ENCODE results near the gene FAR2. TPM values are rescaled to one million over a fixed set of nuclear protein-coding genes. Genes with fewer than 3 reads are reported as not detected.

The FAR2 gene
- total RNA-seq, 4 donors from 2014 or later = 7.4 to 45.4 (median 17.9) TPM

DNA sequence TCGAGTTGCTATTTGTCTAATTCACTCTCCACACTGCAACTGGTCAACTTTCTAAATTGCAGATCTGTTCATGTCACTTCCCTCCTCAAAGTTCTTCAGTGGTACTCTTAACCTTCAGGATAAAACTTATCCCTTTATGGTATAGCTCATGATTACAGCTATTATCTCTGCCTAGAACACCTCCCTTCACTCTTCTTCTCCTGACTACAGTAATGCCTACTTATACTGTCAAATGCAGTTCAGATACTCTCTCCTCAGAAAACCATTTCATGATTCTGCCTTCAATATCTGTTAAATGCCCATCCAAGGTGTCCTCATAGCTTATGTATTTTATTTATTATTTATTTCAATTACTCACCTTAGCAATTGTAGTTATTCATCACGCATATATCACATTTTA, 85.5 kb downstream of the FAR2 start:
- intact Hi-C loops (cut with DNase I; ENCODE audit: low total_unique reads) = no loop called here
- TF ChIP-seq, protein P1, sequence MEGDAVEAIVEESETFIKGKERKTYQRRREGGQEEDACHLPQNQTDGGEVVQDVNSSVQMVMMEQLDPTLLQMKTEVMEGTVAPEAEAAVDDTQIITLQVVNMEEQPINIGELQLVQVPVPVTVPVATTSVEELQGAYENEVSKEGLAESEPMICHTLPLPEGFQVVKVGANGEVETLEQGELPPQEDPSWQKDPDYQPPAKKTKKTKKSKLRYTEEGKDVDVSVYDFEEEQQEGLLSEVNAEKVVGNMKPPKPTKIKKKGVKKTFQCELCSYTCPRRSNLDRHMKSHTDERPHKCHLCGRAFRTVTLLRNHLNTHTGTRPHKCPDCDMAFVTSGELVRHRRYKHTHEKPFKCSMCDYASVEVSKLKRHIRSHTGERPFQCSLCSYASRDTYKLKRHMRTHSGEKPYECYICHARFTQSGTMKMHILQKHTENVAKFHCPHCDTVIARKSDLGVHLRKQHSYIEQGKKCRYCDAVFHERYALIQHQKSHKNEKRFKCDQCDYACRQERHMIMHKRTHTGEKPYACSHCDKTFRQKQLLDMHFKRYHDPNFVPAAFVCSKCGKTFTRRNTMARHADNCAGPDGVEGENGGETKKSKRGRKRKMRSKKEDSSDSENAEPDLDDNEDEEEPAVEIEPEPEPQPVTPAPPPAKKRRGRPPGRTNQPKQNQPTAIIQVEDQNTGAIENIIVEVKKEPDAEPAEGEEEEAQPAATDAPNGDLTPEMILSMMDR (IDR thresholded peaks at IDR 0.05) = no peak
- no peak for TF ChIP-seq POLR2A (IDR thresholded peaks at IDR 0.05)
- WGBS, 2 donors = 86 to 87% methylated on average over 2 of the region's 2 CpGs
- no peak overlapping the region for H3K4me3 ChIP-seq (ENCODE audit: low read depth, poor library complexity, severe bottlenecking)
- DNase-seq (ENCODE audit: low spot score in 2 of 2) = no peak

DNA sequence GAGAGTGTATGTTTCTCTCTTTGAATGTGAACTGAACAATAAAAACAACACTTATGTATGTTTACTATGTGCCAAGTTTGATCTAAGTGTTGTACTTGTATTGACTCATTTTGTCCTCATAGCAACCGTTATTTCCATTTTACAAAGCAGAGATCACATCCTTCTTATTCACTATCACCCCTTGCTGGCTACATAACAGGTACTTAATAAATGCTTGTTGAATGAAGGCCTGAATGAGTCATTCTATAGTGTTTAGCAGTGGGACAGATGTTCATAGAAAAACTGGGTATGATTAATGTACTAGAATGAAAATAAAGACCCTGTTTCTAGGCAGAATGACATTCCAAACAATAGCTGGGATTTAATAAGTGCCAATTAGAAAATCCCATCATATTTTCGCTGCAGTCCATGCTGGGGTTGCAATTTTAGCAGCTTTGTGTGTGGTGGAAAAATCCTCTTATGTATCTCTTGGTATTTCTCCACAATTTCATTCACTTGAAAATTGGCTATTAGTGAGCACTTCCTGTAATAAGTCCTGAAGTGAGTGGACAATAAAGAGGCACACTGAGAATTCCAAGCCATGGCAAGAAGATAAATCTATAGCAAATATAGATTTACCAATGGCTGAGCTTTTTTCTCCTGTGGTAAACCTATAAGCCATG, 86.0 kb downstream of the FAR2 start:
- intact Hi-C loops (cut with DNase I; ENCODE audit: low total_unique reads) = no loop called here
- H3K4me3 ChIP-seq (ENCODE audit: low read depth, poor library complexity, severe bottlenecking) = no peak overlapping the region
- no peak for DNase-seq (ENCODE audit: low spot score in 2 of 2)
- WGBS, 2 donors = 62 to 68% methylated on average over 2 of the region's 2 CpGs
- TF ChIP-seq, protein P1 (IDR thresholded peaks at IDR 0.05) = no peak
- TF ChIP-seq POLR2A (IDR thresholded peaks at IDR 0.05) = no peak

DNA sequence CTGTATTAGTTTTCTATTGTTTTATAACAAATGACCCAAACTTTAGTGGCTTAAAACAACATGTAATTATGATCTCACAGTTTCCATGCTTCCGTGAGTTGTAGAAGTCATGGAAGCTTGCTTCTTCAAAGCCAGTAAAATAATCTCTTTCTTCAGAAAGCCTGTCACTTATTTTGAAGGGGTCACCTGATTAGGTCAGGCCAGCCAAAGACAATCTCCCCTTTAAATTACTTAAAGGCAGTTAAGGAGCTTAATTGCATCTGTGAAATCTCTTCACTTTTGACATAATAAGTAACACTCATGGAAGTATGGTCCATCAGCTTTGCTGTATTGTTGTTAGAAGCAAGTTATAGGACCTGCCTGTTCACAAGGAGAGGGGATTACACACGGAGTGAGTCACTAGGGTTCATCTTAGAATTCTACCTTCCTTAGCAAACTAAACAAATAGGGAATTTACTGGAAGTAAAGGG, 89.8 kb downstream of the FAR2 start:
- no peak for DNase-seq (ENCODE audit: low spot score in 2 of 2)
- no peak overlapping the region for H3K4me3 ChIP-seq (ENCODE audit: low read depth, poor library complexity, severe bottlenecking)
- 68 to 73% methylated on average over 2 of the region's 2 CpGs for WGBS, 2 donors
- TF ChIP-seq POLR2A (IDR thresholded peaks at IDR 0.05) = no peak
- intact Hi-C loops (cut with DNase I; ENCODE audit: low total_unique reads) = no loop called here

DNA sequence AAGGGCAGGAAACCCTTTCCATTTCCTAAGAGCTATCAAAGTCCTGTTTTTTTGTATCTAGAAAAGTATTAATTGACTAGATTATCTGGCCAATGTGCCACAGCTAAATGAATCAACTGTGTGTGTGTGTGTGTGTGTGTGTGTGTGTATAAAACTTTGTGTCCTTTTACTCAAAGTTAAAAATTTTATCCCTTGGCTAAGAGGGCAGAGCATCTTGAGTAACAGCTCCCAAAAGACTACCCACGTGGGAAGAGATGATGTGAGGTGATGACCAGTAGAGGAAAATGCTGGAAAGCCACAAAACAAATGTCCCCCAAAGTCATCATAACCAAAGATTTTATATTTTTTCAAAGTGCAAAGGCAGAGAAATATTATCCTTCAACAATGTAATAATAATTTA, 90.3 kb downstream of the FAR2 start:
- 64 to 68% methylated on average over 1 of the region's 1 CpG for WGBS, 2 donors
- TF ChIP-seq POLR2A (IDR thresholded peaks at IDR 0.05) = no peak
- TF ChIP-seq, protein P1 (IDR thresholded peaks at IDR 0.05) = no peak
- H3K4me3 ChIP-seq (ENCODE audit: low read depth, poor library complexity, severe bottlenecking) = no peak overlapping the region
- DNase-seq (ENCODE audit: low spot score in 2 of 2) = no peak
- intact Hi-C loops (cut with DNase I; ENCODE audit: low total_unique reads) = no loop called here

DNA sequence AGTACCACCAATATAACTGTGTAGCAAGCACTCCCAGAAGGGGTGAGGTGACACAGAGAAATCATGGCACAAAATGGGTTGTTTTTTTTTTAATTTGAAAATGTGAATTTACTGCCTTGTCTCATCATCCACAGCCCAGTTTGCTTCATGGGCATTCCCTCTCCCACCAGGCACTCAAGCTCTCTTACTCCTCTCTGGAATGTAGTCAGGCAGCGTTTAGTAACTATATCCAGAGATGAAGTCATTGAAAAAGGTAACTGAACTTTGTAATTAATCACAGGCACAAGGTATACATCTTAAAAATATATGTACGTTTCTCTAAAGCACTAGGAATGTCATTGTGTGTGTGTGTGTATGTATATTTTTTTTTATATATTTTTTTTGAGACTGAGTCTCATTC, 91.4 kb downstream of the FAR2 start:
- 68 to 78% methylated on average over 2 of the region's 2 CpGs for WGBS, 2 donors
- TF ChIP-seq, protein P1 (IDR thresholded peaks at IDR 0.05) = no peak
- no peak for TF ChIP-seq POLR2A (IDR thresholded peaks at IDR 0.05)
- no peak overlapping the region for H3K4me3 ChIP-seq (ENCODE audit: low read depth, poor library complexity, severe bottlenecking)
- DNase-seq (ENCODE audit: low spot score in 2 of 2) = no peak
- intact Hi-C loops (cut with DNase I; ENCODE audit: low total_unique reads) = no loop called here

DNA sequence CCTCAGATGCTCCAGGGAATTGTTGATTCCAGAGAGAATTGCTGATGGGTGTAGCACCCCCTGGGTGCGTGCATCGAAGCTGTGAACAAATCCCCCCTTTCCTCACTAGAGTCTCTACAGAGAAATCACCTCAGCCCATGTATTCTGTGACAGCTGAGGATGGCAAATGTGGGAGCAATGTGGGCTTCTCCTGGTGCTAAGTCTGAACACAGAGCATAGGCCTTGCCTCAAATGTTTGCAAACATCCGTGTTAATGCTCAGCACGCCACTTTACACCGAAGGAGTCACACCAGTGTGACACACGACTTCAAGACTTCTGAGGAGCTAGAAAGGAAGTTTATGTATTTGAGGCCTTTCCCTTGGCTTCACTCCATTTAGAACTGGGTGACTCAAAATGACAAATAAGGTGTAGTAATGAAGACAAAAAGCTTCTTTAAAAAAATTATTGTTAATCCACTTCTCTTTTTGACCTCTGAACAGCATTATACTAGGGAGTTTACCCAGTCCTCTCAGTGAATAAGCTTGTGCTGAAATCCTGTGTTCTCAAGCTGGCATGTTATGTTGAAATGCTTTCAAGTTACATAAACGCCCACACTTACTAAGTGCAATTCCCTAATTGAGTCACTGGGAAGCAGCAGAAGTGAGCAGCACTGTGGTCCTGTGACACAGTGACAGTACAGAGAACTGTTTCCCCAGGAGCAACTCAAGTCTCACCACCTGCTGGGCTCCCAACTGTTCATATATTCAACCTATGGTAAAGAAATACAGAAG, 92.9 kb downstream of the FAR2 start:
- TF ChIP-seq POLR2A (IDR thresholded peaks at IDR 0.05) = no peak
- DNase-seq (ENCODE audit: low spot score in 2 of 2) = peak in 1 of 2 donors; percentile 68
- H3K4me3 ChIP-seq (ENCODE audit: low read depth, poor library complexity, severe bottlenecking) = no peak overlapping the region
- intact Hi-C loops (cut with DNase I; ENCODE audit: low total_unique reads) = no loop called here
- WGBS, 2 donors = 38 to 41% methylated on average over 7 of the region's 7 CpGs
